GM12864 (cell line): Measurements from ENCODE around the gene DNAJC11.
"Not testable (repeated sequence)": the region's sequence is repeated elsewhere in the genome, so short reads cannot be mapped to it uniquely, and the experiment has no call there.

Experiments
- DNase-seq: peaks from one replicate; pipeline ENCODE4 v3.0.0-alpha.2; 2011; ENCODE audit warnings: low read depth
- H3K4me3 ChIP-seq: 2 replicates; pipeline ENCODE4 v1.5.1; 2011; ENCODE audit warnings: mild to moderate bottlenecking, low read depth, low read length, control low read depth
- TF ChIP-seq, protein P1 (sequence below): IDR thresholded peaks from 2 replicates; pipeline ENCODE4 v1.5.1; 2011; ENCODE audit warnings: low read depth, mild to moderate bottlenecking, moderate library complexity, low read length, control low read depth, inconsistent platforms; ENCODE audit errors: missing control alignments

DNAJC11 gene

GRCh38 chr1:6701437-6702153, at the start of gene DNAJC11:
Gene DNAJC11 (minus strand): TSS chr1:6701816. CDS start chr1:6701800, 16 bp downstream.
- DNase-seq = peak; percentile 62
- H3K4me3 ChIP-seq = peak within 1 kb of the TSS; percentile 99
- TF ChIP-seq, protein P1, sequence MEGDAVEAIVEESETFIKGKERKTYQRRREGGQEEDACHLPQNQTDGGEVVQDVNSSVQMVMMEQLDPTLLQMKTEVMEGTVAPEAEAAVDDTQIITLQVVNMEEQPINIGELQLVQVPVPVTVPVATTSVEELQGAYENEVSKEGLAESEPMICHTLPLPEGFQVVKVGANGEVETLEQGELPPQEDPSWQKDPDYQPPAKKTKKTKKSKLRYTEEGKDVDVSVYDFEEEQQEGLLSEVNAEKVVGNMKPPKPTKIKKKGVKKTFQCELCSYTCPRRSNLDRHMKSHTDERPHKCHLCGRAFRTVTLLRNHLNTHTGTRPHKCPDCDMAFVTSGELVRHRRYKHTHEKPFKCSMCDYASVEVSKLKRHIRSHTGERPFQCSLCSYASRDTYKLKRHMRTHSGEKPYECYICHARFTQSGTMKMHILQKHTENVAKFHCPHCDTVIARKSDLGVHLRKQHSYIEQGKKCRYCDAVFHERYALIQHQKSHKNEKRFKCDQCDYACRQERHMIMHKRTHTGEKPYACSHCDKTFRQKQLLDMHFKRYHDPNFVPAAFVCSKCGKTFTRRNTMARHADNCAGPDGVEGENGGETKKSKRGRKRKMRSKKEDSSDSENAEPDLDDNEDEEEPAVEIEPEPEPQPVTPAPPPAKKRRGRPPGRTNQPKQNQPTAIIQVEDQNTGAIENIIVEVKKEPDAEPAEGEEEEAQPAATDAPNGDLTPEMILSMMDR = peak; percentile 86

GRCh38 chr1:6750490-6750889, 48.9 kb upstream of the DNAJC11 start:
- TF ChIP-seq, protein P1 = no peak
- no peak overlapping the region for H3K4me3 ChIP-seq
- no peak for DNase-seq

GRCh38 chr1:6747674-6748073, 46.1 kb upstream of the DNAJC11 start:
- DNase-seq = no peak
- H3K4me3 ChIP-seq = no peak overlapping the region
- TF ChIP-seq, protein P1 = no peak

DNA sequence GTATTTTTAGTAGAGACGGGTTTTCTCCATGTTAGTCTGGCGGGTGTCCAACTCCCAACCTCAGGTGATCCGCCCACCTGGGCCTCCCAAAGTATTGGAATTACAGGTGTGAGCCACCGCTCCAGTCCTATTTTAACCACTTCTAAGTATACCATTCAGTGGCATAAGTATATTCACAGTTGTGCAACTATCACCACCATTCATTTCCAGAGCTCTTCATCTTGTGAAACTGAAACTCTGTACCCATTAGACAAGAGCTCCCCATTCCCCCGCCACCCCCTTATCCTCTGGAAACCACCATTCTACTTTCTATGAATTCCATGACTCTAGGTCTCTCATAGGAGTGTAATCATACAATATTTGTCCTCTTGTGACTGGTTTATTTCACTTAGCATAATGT, 43.5 kb upstream of the DNAJC11 start:
- no peak overlapping the region for H3K4me3 ChIP-seq
- no peak for DNase-seq
- TF ChIP-seq, protein P1 = no peak

DNA sequence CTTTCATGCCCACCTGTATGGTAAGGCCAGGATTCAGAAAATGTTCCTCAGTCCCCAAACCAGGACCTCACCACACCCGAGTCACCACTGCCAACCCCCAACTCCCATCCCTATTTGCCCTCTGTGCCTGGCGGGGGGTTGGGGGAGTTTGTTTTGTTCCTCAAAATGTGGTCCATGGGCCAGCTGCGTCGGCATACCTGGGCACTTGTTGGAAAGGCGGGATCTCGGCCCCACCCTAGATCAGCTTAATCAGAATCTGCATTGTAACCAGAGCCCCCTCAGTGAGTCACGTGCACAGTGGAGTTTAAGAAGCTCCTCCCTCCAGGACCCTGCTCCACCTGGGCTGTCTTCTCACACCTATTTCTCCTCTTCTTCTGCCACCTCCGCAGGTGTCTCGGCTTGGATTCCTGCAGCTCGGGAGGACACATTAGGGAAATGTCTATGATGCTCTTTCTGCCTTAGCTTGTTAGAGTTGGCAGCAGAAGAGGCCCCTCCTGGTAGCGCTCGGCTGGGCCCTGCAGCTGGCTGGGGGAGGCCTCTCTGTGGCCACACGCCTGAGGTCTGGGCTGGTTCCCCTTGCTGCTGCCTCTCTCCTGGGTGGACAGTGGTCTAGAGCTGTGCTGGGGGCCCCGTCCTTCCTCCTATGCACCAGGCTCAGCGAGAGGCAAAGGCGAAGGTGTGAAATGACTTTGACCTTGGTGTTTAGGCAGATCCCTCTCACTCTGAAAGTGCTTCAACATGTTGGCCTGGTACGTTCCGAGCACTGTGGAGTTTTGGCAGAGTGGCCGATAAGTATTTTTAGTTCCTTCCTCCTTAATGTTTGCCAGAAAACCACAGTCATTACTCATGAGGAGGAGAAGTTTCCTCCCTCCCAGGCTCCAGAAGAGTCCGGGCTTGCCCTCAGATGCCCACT, 41.8 kb upstream of the DNAJC11 start:
- no peak overlapping the region for H3K4me3 ChIP-seq
- TF ChIP-seq, protein P1 = no peak
- DNase-seq = no peak

DNA sequence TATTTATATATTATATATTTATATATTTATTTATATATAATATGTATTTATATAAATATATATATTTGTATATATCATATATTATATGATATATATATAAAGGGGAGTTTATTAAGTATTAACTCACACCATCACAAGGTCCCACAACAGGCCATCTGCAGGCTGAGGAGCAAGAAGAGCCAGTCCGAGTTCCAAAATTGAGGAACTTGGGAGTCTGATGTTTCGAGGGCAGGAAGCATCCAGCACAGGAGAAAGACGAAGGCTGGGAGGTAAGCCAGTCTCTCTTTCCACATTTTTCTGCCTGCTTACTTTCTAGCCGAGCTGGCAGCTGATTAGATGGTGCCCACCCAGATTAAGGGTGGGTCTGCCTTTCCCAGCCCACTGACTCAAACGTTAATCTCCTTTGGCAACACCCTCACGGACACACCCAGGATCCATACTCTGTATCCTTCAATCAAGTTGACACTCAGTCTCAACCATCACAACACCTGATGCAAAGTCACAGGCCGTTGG, 41.1 kb upstream of the DNAJC11 start:
- not testable (repeated sequence) for H3K4me3 ChIP-seq, DNase-seq

DNA sequence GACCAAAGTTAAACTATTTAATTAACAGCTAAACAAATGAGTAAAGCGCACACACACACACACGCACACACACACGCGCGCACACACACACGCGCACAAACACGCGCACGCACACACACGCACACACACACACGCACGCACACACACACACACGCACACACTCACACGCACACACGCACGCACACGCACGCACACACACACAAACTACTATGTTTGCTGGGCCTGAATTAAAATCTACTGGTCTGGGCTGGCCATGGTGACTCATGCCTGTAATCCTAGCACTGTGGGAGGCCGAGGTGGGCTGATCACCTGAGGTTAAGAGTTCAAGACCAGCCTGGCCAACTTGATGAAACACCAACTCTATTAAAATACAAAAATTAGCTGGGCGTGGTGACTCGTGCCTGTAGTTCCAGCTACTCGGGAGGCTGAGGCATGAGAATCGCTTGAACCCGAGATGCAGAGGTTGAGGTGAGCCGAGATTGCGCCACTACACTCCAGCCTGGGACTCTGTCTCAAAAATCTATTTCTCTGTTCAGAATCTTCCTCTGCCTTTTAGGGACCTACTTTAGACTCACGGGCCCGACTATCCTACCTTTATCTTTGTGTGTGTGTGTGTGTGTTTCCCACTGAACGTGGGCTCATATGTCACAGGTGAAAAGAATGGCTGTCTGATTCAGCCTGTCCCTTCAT, 37.5 kb upstream of the DNAJC11 start:
- no peak overlapping the region for H3K4me3 ChIP-seq
- TF ChIP-seq, protein P1 = no peak

More for the DNA sequence above, 37.5 kb upstream of the DNAJC11 start:
- DNase-seq = no peak
